Measurements from ENCODE around the gene NKD2.
"Not testable (repeated sequence)": the region's sequence is repeated elsewhere in the genome, so short reads cannot be mapped to it uniquely, and the experiment has no call there.

NKD2 gene

DNA sequence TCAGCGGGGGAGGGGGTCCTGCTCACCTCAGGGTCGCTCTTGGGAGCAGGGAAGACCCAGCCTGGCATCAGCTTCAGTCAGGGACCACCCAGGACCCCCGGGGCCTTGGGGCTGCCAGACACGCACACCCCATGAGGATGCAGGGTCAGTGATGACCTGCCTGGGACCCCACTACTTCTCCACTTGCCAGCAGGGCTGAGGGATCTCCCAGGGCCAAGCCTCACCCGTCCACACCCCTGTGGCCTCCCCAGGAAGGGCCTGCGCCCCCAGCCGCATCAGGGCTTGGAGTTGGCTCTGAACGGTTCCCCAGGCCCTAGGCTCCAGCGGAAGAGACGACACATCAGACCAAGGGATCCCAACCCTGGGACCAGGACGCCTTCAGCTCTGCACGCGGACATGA lies 69.6 kb downstream of the NKD2 start:
- H3K4me3 ChIP-seq (ENCODE audit: low read depth, low read length), result no peak overlapping the region
- TF ChIP-seq, protein P1, sequence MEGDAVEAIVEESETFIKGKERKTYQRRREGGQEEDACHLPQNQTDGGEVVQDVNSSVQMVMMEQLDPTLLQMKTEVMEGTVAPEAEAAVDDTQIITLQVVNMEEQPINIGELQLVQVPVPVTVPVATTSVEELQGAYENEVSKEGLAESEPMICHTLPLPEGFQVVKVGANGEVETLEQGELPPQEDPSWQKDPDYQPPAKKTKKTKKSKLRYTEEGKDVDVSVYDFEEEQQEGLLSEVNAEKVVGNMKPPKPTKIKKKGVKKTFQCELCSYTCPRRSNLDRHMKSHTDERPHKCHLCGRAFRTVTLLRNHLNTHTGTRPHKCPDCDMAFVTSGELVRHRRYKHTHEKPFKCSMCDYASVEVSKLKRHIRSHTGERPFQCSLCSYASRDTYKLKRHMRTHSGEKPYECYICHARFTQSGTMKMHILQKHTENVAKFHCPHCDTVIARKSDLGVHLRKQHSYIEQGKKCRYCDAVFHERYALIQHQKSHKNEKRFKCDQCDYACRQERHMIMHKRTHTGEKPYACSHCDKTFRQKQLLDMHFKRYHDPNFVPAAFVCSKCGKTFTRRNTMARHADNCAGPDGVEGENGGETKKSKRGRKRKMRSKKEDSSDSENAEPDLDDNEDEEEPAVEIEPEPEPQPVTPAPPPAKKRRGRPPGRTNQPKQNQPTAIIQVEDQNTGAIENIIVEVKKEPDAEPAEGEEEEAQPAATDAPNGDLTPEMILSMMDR (IDR thresholded peaks at IDR 0.05; ENCODE audit: borderline replicate concordance, insufficient read depth, low read depth, low read length), result no peak

DNA sequence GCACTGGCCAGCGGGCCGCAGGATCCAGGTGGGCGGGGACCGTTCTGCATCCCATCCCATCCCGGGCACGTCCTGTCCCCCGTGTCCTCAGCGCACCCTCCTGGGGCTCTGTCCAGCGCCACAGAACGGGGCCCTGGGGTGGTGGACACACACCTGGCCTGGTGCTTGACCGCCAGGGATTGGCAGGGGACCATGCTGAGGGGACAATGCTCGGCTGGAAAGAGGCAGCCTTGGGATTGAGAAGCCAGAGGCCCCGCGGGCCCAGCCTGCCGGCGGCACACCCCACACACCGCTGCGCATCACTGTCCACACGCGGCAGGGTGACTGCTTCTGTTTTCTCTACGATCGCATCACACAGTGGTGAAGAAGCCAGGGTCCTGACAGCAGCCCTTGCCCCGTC lies 70.2 kb downstream of the NKD2 start:
- H3K4me3 ChIP-seq (ENCODE audit: low read depth, low read length), result no peak overlapping the region
- TF ChIP-seq, protein P1 (IDR thresholded peaks at IDR 0.05; ENCODE audit: borderline replicate concordance, insufficient read depth, low read depth, low read length), result no peak

GRCh38 chr5:1079486-1079885 lies 70.9 kb downstream of the NKD2 start:
- TF ChIP-seq, protein P1 (IDR thresholded peaks at IDR 0.05; ENCODE audit: borderline replicate concordance, insufficient read depth, low read depth, low read length), result no peak
- no peak overlapping the region for H3K4me3 ChIP-seq (ENCODE audit: low read depth, low read length)

DNA sequence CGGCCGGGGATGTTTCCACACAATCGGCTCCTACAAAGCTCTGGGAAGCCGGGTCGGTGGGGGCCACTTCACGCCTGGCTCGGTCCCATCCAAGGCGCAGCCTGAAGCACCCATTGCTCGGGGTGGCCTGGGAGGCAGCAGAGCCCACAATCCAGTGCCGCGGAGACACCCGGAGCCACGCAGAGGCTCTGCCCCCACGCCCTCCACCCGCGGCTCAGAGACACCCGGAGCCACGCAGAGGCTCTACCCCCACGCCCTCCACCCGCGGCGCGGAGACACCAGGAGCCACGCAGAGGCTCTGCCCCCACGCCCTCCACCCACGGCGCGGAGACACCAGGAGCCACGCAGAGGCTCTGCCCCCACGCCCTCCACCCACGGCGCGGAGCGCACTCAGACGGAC lies 71.4 kb downstream of the NKD2 start:
- TF ChIP-seq, protein P1 (IDR thresholded peaks at IDR 0.05; ENCODE audit: borderline replicate concordance, insufficient read depth, low read depth, low read length), result no peak
- H3K4me3 ChIP-seq (ENCODE audit: low read depth, low read length), result no peak overlapping the region

DNA sequence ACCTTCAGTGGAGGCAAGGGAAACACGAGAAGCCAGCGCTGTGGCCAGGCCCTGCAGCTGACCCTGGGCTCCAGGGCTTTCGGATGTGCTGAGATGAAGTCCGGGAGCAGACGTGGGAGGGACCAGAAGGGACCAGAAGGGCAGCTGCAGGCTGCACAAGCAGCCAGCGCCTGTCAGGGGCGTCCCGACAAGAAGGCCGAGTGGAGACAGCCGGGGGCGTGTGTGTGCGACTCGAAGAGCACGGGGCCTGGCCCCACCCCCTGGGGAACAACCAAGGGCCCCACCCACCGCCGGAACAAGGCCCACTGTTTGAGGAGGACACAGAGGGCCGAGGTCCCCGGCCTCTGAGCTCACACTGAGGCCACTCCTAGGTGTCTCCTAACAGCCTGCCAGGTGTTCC lies 71.8 kb downstream of the NKD2 start:
- TF ChIP-seq, protein P1 (IDR thresholded peaks at IDR 0.05; ENCODE audit: borderline replicate concordance, insufficient read depth, low read depth, low read length), result no peak
- no peak overlapping the region for H3K4me3 ChIP-seq (ENCODE audit: low read depth, low read length)

DNA sequence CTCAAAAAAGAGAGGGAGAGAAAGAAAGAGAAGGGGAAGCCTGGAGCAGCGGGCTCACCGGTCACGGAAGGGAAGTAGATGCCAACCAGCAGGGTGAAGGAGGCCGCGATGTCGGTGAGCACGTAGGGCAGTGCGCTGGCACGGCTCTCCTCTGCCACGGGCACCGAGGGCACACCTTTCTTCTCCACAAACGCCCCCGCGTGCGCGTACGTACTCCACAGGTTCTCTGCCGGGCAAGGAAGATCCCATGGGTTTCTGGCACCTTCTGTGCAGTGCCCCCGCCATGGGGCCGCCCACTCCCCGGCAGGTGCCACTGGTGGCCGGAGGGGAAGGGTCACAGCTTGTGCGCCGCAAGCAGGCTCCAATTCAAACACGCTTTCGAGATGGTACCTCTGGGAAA lies 72.9 kb downstream of the NKD2 start:
- TF ChIP-seq, protein P1 (IDR thresholded peaks at IDR 0.05; ENCODE audit: borderline replicate concordance, insufficient read depth, low read depth, low read length), result no peak
- H3K4me3 ChIP-seq (ENCODE audit: low read depth, low read length), result no peak overlapping the region

- not testable (repeated sequence) for H3K4me3 ChIP-seq (ENCODE audit: low read depth, low read length)
Observed at GRCh38 chr5:1083026-1083425, 74.4 kb downstream of the NKD2 start.

All from GM12875 (cell line).